GM18951 (cell line): ENCODE data around the gene ARPC1A.
"Not testable (repeated sequence)": the region's sequence is repeated elsewhere in the genome, so short reads cannot be mapped to it uniquely, and the experiment has no call there.

Experiments used
- POLR2A ChIP-seq: IDR thresholded peaks from 4 replicates; pipeline ENCODE4 v1.6.1; 2011; ENCODE audit warnings: mild to moderate bottlenecking; ENCODE audit not compliant: insufficient read length, insufficient read depth; ENCODE audit errors: extremely low read depth
- in situ Hi-C: fragments of 300-500 bp; cut with MboI; formaldehyde crosslinking; loops from one replicate; pipeline ENCODE4 v1.12.0; 2022; ENCODE audit warnings: low sequenced_read_pairs, mixed read lengths, inconsistent platforms; ENCODE audit not compliant: unreplicated experiment

Gene ARPC1A

DNA sequence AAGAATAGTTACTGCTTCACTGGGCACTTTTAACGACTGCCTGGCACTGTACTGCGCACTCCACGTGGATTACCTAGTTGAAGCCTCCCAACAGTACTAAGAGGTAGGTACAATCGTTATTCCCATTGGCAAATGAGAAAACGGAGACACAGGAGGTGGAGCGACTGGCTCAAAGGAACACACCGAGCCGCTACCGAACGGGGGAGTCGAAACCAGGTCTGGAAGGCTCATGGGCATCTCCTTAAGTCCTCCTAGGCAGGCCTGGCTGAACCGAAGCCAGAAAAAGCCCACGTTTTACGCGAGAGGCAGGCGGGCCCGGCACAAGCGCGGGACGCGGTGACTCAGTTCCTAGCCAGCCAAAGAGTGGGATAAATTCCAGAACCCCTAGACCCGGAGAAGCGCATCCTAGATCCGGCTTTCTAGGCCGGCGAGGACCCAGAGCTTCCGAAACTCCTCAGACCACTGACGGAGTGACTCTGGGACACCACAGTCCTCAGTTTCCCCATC is 82.2 kb downstream of the ARPC1A start:
- TF ChIP-seq POLR2A: no peak
- in situ Hi-C loops: no loop called here

DNA sequence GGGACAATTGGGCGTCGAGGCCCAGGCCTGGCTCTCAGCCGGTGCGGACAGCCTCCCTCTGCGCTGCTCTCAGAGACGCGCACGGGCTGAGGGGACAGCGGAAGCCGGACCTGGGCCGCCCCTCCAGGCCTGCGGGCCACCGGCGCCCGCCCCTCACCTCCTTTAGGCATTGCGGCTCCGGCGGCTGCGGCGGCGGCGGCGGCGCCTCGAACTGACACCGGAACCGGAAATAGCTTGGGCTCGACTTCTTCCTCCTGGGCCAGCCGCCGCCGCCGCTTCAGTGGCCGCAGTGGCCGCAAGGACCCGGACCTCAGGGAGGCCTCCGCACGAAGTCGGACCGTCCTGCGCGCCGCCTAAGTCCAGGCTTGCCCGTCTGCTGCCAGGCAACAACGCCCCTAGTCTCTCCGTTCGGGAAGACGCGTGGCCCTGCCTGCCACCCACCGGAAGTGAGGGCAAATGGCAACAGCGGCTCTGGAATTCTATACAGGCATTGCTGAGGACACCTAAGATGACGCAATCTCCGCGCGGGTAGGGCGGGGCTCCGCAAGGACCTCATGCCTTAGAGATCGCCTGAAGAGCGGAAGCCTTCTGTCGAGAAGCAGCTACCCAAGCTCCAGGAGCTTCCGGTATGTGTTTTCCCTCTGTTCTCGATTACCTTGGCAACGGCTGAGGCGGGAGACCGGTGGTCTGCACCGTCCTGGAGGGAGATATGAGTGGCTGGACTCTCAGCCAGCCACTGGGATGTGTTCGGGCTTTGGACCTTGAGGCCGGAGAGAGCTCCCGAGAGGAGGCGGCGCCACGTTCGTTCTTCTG is 82.9 kb downstream of the ARPC1A start, which contains the start of the genes BUD31 and PDAP1:
Gene BUD31, plus strand, starts transcription at position 591 of the 813 bp plus-strand sequence. CDS start 2,124 bp downstream, outside the sequence.
Gene PDAP1, minus strand, starts transcription at position 219 of the 813 bp plus-strand sequence. Its CDS starts 49 bp downstream, at position 170.
- TF ChIP-seq POLR2A: peak; percentile 87
- in situ Hi-C loops: no loop called here

DNA sequence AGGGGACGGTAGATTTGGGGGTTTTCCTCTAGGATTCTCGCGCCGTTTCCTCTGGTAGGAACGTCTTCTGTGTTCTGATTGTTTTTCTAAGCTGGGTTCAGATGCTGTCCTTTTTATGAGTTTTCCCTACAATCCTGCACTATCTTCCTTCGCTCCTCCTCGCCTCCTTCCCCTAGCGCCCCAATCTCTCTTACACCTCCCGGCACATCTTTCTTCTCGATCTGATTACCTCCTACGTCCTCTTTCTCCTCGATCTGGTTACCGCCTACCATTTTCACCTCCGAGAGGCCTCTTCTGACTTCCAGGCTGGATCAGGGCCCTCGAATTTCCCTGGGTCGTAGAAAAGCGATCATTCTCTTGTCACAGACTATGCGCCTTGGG is 83.5 kb downstream of the ARPC1A start:
- in situ Hi-C loops: no loop called here
- no peak for TF ChIP-seq POLR2A

GRCh38 chr7:99409806-99410205 is 84.1 kb downstream of the ARPC1A start:
- TF ChIP-seq POLR2A: no peak
- in situ Hi-C loops: no loop called here

DNA sequence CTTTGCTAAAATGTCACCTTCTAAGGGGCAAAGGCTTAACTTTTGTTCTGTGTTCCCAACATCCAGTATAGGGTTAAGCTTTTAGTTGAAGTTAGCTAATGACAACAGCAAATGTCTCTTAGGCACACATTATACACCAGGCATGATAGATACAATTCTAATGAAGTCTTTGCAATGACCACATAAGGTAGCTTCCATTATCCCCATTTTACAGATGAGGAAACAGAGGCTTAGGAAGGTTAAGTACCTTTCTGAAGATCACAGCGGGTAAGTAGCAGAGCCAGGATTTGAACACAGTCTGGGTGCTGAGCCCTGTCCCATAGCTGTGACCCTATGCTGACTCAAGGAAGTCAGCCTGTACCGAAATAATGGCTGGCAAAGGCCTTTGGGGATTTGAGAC is 84.9 kb downstream of the ARPC1A start:
- TF ChIP-seq POLR2A: no peak
- in situ Hi-C loops: no loop called here

DNA sequence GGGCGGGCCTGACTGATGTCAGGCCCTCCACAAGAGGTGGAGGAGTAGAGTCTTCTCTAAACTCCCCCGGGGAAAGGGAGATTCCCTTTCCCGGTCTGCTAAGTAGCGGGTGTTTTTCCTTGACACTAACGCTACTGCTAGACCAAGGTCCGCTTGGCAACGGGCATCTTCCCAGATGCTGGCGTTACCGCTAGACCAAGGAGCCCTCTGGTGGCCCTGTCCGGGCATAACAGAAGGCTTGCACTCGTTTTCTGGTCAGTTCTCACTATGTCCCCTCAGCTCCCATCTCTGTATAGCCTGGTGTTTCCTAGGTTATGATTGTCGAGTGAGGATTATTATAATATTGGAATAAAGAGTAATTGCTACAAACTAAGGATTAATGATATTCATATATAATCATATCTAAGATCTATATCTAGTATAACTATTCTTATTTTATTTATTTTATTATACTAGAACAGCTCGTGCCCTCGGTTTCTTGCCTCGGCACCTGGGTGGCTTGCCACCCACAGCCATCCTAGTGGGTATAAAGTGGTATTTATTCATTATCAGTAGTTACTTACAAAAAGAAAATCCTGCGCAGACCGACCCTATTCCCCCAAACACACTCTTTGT is 89.9 kb downstream of the ARPC1A start:
- in situ Hi-C loops: not testable (repeated sequence)
